NCI-H146 treated with DMSO at 0.1 percent for 48 hours (cell line): Measurements from ENCODE around the gene EYA3.

Source experiments
- DNase-seq: peaks from one replicate; lab custom pipeline; 2025; ENCODE audit not compliant: unreplicated experiment; lab: John Stamatoyannopoulos, UW

The EYA3 gene

GRCh38 chr1:27941671-27942540 is 146.5 kb downstream of the EYA3 start:
- DNase-seq = no peak

GRCh38 chr1:27940870-27941560 is 147.4 kb downstream of the EYA3 start:
- DNase-seq = no peak

GRCh38 chr1:27940297-27940696 is 148.1 kb downstream of the EYA3 start:
- DNase-seq = no peak

DNA sequence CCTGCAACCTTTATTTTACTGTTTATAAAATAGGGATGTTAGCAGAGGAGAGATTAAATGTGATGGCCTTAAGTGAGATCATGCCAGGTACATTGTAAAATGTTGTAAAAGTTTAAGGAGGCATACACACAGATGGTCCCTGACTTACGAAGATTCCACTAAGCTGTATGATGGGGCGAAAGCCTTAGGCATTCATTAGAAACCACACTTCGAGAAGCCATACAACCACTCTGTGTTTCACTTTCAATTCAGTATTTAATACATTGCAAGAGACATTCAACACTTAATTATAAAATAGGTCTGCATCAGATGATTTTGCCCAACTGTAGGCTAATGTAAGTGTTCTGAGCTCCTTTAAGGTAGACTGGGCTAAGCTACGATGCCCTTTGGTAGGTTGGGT is 149.9 kb downstream of the EYA3 start:
- no peak for DNase-seq

DNA sequence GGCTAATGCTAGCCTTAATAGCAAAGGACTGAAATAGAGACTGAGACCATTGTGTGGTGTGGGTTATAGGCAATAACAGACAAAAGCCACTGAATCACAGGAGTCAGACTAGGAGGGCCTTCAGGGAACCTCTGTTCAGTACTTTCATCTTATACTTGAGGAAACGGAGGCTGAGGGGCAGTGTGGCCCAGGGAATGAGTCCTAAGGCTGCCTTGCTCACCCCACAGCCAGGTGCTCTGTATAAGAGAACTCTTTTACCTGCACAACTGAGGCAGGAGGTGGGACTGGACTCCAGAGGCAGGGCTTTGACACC is 150.9 kb downstream of the EYA3 start:
- DNase-seq = no peak

DNA sequence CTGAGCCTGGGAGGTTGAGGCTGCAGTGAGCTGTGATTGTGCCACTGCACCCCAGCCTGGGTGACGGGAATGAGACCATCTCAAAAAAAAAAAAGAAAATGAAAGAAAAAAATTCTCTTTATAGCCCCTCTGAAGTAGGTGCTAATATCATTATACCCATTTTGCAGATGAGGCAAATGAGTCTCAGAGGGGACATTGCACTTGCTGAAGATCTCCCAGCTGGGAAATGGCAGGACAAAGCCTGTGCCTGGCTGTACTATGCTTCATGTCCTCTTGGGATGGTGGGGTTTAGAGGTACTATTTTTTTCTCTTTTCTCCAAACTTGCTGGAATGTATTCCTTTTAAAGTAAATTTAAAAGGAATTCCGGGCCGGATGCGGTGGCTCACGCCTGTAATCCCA is 152.0 kb downstream of the EYA3 start:
- DNase-seq = no peak

DNA sequence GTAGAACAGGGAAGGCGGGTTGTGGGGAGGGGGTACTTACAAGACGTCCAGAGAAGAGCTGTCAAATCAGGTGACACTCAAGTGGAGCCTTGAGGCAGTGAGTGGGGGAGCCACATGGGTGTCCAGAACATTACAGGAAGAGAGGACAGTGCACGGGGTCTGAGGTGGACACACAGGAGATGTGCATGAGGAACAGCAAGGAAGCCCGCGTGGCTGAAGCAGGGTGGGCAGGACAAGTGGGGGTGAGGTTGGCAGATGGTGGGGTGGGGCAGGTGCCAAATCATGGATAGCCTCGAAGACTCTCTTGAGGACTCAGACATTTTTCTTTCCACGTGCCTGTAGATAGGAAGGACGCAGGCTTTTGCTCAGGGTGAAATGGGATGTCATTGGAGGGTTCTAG is 152.7 kb downstream of the EYA3 start:
- DNase-seq = no peak

DNA sequence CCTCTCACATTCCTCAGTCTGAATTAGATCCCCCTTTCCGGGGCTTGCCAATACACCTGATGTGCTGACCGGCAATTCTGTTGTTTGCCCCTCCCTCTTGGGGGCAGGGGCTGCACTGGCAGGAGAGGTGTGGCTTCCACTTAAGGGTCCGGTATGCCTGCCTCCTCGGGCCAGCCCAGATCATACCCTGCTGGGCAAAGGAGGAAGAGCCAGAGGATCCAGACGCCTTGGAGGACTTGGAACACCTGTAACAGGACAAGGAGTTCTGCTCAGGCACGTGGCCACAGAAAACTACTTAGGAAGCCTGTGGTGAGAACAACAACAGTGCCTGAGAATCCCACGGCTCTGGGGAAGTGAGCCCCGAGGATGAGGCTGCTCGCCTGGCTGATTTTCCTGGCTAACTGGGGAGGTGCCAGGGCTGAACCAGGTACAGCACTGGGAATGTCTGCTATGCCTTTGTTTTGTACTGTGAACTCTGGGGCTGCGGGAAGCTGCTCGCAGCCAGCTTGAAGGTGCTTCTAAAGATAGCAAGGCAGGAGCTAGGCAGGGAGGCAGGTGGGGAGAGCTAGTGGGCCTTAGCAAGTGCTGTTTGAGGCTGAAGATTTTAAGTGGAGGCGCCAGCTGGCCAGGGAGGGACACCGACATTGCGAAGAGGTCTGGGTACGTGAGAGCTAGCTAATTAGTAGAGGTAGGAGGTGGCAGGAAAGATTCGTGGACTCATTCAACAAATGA is 153.4 kb downstream of the EYA3 start, which contains the start of gene SMPDL3B:
Gene SMPDL3B (plus strand): TSS at position 183 of the 732 bp plus-strand sequence. CDS start 184 bp downstream, at position 367.
- peak; percentile 13 for DNase-seq

- DNase-seq = no peak
Measured at GRCh38 chr1:27931759-27932158, 156.7 kb downstream of the EYA3 start.

DNA sequence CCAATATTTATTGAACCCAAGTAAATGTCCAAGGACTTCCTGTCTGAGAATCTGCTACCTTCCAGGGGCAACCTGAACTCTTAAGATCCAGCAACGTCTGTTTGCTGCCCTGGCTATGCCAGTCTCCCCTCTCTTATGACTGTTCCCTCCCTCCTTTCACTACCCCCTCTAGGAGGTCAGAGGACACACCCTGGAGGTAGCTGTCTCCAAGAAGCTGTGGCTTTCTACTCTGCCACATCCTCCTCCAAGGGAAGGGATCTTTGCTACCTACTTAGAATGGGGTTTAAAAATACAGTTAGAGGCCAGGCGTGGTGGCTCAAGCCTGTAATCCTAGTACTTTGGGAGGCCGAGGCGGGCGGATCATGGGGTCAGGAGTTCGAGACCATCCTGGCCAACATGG is 157.2 kb downstream of the EYA3 start:
- no peak for DNase-seq

DNA sequence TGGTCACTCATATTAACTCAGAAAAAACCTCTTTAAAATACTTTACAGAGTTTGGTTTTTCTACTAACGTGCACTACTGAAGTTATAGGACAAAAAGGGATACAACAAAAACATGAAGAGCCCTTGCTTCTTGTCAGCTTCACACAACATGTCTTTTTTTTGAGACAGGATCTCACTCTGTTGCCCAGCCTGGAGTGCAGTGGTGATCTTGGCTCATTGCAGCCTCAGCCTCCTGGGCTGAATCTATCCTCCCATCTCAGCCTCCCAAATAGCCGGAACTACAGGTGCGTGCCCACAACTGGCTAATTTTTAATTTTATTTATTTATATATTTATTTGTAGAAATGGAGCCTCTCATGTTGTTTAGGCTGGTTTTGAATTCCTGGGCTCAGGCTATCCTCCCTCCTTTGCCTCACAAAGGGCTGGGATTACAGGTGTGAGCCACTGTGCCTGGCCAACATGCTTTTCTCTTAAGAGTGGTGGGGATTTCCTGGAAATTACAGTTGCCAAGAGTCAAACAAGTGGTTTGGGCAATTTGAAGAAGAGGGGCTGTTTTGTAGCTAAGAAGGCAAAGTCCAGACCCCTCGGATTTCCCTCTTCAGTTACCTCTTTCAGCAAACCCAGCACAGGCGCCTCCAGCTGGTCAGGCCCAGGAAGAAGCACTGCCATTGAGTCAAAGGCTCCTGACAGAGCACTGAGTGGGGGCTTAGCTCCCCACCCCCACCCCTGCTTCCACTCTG is 160.0 kb downstream of the EYA3 start:
- DNase-seq = no peak

DNA sequence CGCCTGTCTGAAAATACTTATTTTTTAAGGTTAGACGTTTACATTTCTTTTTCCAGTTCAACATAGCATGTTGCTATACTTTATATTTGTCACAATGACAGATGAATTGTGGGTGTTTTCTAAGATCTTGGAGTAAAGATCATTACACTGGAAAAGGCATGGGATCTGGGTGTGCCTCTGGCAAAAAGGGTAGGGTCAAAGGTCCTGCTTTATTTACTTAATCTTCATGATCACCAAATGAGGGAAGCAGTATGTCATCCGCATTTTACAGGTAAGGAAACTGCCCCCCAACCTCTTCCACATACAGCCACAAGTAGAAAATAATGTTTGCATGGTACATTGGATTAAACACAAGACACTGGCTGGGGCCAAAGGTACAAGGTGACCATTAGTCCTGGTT is 166.1 kb downstream of the EYA3 start:
- no peak for DNase-seq
